Ureter (tissue), 1 donor: ENCODE data around the gene MAGEA8. TPM values are rescaled to one million over a fixed set of nuclear protein-coding genes. Genes with fewer than 3 reads are reported as not detected.
"Not testable (repeated sequence)": the region's sequence is repeated elsewhere in the genome, so short reads cannot be mapped to it uniquely, and the experiment has no call there.

Source experiments
- DNase-seq: peaks from one replicate; pipeline ENCODE4 v3.0.0-alpha.2; 2020; ENCODE audit warnings: low spot score
- total RNA-seq: library from RNA; stranded (reverse); gene quantifications from one replicate; pipeline ENCODE4 v1.2.4, GENCODE V29; 2023
- donor health status: DM: yes; HTN: yes; CAD: no.

Gene MAGEA8
- total RNA-seq, 1 donor from 2014 or later = not detected

DNA sequence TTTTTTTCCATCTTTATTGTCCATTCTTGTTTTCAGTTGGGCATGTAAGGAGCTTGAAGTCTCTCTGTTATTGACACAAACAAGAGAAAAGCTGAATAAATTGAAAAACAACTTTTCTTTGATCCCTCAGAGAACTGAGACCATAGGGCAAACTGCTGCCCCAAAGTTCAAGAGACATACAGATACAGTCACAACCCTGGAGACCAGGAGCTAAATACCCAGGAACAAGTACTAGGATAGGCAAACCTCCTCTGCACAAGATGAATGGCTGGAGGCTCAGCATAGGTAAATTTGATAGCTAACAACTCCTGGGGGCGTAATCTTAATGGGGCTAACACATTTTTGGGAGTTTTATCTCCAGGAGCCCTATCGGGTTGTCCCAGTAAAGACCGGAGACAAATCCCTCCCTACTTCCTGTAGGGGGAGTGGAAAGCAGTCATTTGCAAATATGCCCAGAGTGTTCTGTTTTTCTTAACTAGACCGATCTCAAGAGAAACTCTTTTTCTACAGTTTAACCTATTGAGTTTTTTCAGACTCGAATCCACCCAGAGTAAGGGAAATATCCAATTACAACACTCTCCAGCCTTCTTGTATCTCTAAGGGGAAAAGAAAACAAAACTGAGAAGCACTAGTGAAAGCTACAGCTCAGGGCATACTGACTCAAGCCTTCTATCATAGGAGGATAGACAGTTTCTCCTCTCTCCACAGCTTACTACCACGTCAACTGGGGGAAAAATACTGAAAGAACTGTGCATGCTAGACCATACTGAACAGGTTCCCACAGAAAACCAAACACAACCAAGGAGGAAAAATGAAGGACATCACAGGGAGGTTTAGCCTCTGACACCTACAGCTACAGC lies 23.1 kb downstream of the MAGEA8 start:
- no peak for DNase-seq

DNA sequence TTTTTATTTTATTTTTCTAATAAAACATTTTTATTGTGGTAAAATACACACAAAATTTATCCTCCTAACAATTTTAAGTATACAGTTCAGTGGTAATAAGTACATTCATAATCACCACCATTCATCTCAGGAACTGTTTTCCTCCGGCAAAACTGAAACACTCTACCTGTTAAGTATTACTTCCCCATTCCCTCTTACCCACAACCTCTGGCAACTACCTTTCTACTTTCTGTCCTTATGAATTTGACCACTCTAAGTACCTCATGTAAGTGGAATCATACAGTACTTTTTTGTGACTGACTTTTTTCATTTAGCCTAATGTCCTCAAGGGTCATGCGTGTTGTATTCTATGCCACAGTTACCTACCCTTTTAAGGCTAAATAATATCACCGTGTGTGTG lies 27.3 kb downstream of the MAGEA8 start:
- DNase-seq = no peak

- DNase-seq = no peak
Observed at GRCh38 chrX:149908727-149909126, 27.7 kb downstream of the MAGEA8 start.

DNA sequence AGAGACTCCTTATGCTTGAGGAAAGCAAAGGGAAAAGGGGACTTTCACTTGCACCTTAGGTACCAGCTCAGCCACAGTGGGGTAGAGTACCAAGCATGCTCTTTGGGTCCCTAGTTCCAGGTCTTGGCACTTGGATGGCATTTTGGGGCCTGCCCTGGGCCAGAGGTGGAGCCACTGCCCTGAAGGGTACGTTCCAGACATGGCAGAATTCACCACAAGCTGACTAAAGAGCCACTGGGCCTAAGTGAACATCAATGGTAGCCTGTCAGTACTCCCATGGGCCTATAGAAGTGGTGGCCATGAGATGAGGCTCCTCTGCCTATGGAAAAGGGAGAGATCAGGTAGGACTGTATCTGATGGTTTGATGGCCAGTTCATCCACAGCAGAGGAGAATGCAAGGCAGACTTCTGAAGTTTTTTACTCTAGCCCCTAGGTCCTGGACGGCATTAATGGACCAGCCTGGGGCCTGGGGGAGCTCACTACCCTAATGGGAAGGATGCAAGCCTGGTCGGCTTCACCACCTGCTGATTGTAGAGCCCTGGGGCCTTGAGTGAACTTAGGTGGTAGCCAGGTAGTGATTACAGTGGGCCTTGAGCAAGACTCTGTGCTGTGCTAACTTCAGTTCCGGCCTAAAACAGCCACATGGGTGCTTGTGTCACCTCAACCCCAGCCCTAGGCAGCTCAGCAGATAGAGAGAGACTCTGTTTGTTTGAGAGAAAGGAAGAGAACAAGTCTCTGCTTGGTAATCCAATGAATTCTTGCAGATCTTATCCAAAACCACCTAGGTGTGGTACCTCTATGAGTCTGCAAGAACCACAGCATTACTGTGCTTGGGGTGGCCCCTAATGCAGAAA lies 28.6 kb downstream of the MAGEA8 start:
- DNase-seq = no peak

- no peak for DNase-seq
Observed at GRCh38 chrX:149910178-149910695, 29.3 kb downstream of the MAGEA8 start.

GRCh38 chrX:149916745-149917392 lies 35.9 kb downstream of the MAGEA8 start:
- no peak for DNase-seq

DNA sequence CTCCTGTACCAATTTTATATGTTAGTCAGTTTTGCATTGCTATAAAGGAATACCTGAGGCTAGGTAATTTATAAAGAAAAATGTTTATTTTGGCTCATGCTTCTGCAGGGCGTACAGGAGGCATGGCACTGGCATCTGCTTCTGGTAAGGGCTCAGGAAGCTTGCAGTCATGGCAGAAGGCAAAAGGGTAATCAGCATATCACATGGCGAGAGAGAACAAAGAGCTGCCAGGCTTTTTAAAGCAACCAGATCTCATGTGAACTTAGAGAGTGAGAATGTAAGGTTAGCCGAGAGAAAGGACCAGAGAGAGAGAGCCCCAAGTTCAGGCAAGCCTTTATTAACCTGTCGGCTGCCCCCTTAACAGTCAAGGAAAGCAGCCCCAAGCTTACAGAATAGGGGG lies 42.9 kb downstream of the MAGEA8 start:
- DNase-seq = not testable (repeated sequence)

DNA sequence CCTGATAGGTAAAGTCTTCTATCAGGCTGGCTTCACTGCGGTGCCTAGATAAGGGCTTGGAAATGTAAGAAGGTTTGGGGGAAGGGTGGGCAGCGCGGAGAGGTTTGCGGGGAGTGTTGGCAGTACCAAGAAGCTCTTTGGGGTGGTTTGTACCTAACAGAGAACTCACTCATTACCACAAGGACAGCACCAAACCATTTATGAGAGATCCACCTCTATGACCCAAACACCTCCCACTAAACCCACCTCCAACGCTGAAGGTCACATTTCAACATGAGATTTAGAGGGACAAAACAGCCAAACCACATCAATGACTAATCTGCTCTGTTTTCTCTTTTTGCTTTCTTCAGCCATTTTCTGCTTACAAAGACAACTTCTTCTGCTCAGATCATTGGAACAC lies 43.5 kb downstream of the MAGEA8 start:
- not testable (repeated sequence) for DNase-seq

- not testable (repeated sequence) for DNase-seq
Observed at GRCh38 chrX:149927245-149927963, 46.4 kb downstream of the MAGEA8 start.

DNA sequence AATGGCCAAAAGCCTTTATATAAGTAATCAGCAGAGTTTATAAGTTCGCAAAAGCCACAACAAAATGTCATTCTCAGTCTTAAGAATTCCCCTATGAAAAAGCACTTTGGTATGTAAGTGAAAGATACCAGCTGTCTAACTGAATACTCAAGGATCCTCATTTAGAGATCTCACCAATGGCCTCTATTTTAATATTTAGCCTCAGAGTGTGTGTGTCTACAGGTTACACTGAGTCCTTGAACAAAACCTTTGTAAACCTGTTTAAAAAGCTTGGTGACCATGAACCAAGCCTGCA lies 46.9 kb downstream of the MAGEA8 start:
- DNase-seq = not testable (repeated sequence)

GRCh38 chrX:149928635-149929034 lies 47.7 kb downstream of the MAGEA8 start:
- DNase-seq = not testable (repeated sequence)

DNA sequence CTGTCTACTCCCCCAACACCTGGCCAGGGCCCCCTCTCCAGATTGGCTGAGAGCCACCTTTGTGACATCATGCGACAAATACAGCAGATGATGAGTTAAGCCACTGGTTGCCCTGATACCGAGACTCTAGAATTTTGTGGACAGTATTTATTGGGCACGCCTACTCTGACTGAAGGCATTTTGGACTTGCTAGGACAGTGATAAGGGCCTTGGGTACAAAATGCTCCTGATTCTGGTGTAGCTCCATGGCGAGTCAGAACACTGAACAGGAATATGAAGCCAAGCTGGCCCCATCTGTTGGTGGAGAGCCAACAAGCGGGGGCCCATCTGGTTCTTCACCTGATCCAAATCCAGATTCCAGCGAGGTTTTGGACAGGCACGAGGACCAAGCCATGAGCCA lies 48.4 kb downstream of the MAGEA8 start, which contains the start of gene HSFX4:
Gene HSFX4 (plus strand): TSS at position 174 of the 400 bp plus-strand sequence. CDS start 72 bp downstream, at position 246.
- DNase-seq = not testable (repeated sequence)

GRCh38 chrX:149931355-149931754 lies 50.4 kb downstream of the MAGEA8 start:
- DNase-seq = not testable (repeated sequence)

DNA sequence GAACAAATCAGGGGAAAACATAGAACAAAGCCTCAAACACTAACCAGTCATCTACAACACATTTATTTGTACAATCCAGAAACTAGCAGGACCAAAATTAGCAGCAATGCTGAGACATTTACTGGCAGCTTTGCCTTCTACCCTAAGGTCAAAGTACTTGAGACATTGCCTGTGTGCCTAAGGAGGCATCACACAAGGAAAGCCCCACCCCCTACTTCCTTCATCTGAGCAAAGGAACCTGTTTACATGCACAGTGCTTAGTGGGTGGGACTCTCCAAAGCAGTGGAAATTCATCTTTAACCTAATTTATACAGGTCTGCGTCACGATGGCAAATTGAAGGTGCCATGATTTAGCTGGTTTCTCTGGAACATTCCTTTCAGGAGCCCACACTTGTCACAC lies 51.2 kb downstream of the MAGEA8 start:
- DNase-seq = not testable (repeated sequence)

- DNase-seq = not testable (repeated sequence)
Observed at GRCh38 chrX:149932970-149933369, 52.0 kb downstream of the MAGEA8 start.

GRCh38 chrX:149933547-149933946 lies 52.6 kb downstream of the MAGEA8 start:
- peak; percentile 1 for DNase-seq

Other genes with a start within 250 kb of the MAGEA8 start
- gene TMEM185A, start 249.4 kb upstream of the MAGEA8 start, total RNA-seq = 35.0 TPM
- 0.10 TPM for gene MAGEA11, start 169.1 kb upstream of the MAGEA8 start, total RNA-seq
- 2.5 TPM for gene HSFX1, start 107.1 kb upstream of the MAGEA8 start, total RNA-seq
- not detected for gene MAGEA9, start 99.3 kb upstream of the MAGEA8 start, total RNA-seq
- gene HSFX4, start 48.4 kb downstream of the MAGEA8 start, total RNA-seq = not detected
- gene EOLA2, start 57.3 kb downstream of the MAGEA8 start, total RNA-seq = 53.3 TPM